WTC11 (cell line): ENCODE data around the gene CELSR1. TPM values are rescaled to one million over a fixed set of nuclear protein-coding genes. Genes with fewer than 3 reads are reported as not detected.

Source experiments
- ATAC-seq: fragments of 200-7000 bp; cut with Tn5 transposase; 2 replicates; pipeline ENCODE4 v1.10.0; 2021; ENCODE audit warnings: mild to moderate bottlenecking, moderate library complexity
- CTCF ChIA-PET: fragments of 300-600 bp; sonication (Branson Sonifier 250); formaldehyde crosslinking; loops from one replicate; lab custom pipeline; 2021; ENCODE audit warnings: antibody characterized with exemption; lab: Charles Lee
- POLR2A ChIA-PET: fragments of 350-600 bp; sonication (Branson Sonifier 250); formaldehyde crosslinking; loops from one replicate; lab custom pipeline; 2021; ENCODE audit warnings: antibody characterized with exemption; lab: Charles Lee
- DNase-seq: peaks from one replicate; pipeline ENCODE4 v3.0.0; 2021; ENCODE audit warnings: low spot score
- H3K27ac Mint-ChIP-seq: 2 replicates; pipeline ENCODE4 v1.8.0; 2021; ENCODE audit warnings: mixed read lengths
- H3K27me3 Mint-ChIP-seq: 2 replicates; pipeline ENCODE4 v1.8.0; 2021; ENCODE audit warnings: low read depth, mild to moderate bottlenecking, moderate library complexity, mixed read lengths
- H3K36me3 Mint-ChIP-seq: 2 replicates; pipeline ENCODE4 v1.8.0; 2021; ENCODE audit warnings: mixed read lengths
- H3K4me1 Mint-ChIP-seq: 2 replicates; pipeline ENCODE4 v1.8.0; 2022; ENCODE audit warnings: mixed read lengths
- H3K4me3 Mint-ChIP-seq: 2 replicates; pipeline ENCODE4 v1.8.0; 2021; ENCODE audit warnings: mild to moderate bottlenecking, moderate library complexity, mixed read lengths
- H3K9me3 Mint-ChIP-seq: 2 replicates; pipeline ENCODE4 v1.8.0; 2021; ENCODE audit warnings: mixed read lengths
- ARID4B ChIP-seq: sonication (generic); formaldehyde crosslinking; IDR thresholded peaks from 2 replicates; pipeline ENCODE4 v1.8.0; 2023; ENCODE audit warnings: missing genetic modification reagents, mild to moderate bottlenecking, borderline replicate concordance
- CREM ChIP-seq: sonication (generic); formaldehyde crosslinking; IDR thresholded peaks from 2 replicates; pipeline ENCODE4 v1.8.1; 2022; ENCODE audit warnings: mild to moderate bottlenecking, missing genetic modification reagents, moderate library complexity
- ETV6 ChIP-seq: sonication (generic); formaldehyde crosslinking; IDR thresholded peaks from 2 replicates; pipeline ENCODE4 v1.8.1; 2022; ENCODE audit warnings: mild to moderate bottlenecking, missing genetic modification reagents
- GRHL2 ChIP-seq: fragments of 250-450 bp; sonication (Bioruptor Pico); IDR thresholded peaks from 2 replicates; pipeline ENCODE4 v1.8.0; 2022; ENCODE audit warnings: mild to moderate bottlenecking, moderate library complexity; ENCODE audit not compliant: insufficient replicate concordance, severe bottlenecking
- IRF2 ChIP-seq: sonication (generic); formaldehyde crosslinking; IDR thresholded peaks from 2 replicates; pipeline ENCODE4 v1.8.0; 2022; ENCODE audit warnings: low read depth, missing genetic modification reagents, borderline replicate concordance
- JAZF1 ChIP-seq: fragments of 250-450 bp; sonication (Bioruptor Pico); IDR thresholded peaks from 2 replicates; pipeline ENCODE4 v1.9.0; 2021; ENCODE audit warnings: moderate library complexity, mild to moderate bottlenecking, inconsistent platforms
- KAT7 ChIP-seq: sonication (generic); formaldehyde crosslinking; IDR thresholded peaks from 2 replicates; pipeline ENCODE4 v1.8.1; 2023; ENCODE audit warnings: missing genetic modification reagents, mild to moderate bottlenecking, borderline replicate concordance
- NFATC4 ChIP-seq: fragments of 250-450 bp; sonication (Bioruptor Pico); IDR thresholded peaks from 2 replicates; pipeline ENCODE4 v1.9.0; 2021; ENCODE audit warnings: mild to moderate bottlenecking
- OVOL2 ChIP-seq: fragments of 250-450 bp; sonication (Bioruptor Pico); IDR thresholded peaks from 2 replicates; pipeline ENCODE4 v1.9.0; 2021; ENCODE audit warnings: mild to moderate bottlenecking, borderline replicate concordance
- PRRX2 ChIP-seq: fragments of 250-450 bp; sonication (Bioruptor Pico); IDR thresholded peaks from 2 replicates; pipeline ENCODE4 v1.8.0; 2021; ENCODE audit warnings: mild to moderate bottlenecking
- SMAD3 ChIP-seq: sonication (generic); formaldehyde crosslinking; IDR thresholded peaks from 2 replicates; pipeline ENCODE4 v1.8.0; 2022; ENCODE audit warnings: missing genetic modification reagents, mild to moderate bottlenecking, borderline replicate concordance
- SOX15 ChIP-seq: fragments of 250-450 bp; sonication (Bioruptor Pico); IDR thresholded peaks from 2 replicates; pipeline ENCODE4 v1.9.0; 2021; ENCODE audit warnings: mild to moderate bottlenecking
- ZBTB43 ChIP-seq: sonication (generic); formaldehyde crosslinking; IDR thresholded peaks from 2 replicates; pipeline ENCODE4 v1.8.1; 2023; ENCODE audit warnings: mild to moderate bottlenecking, missing genetic modification reagents
- ZMAT4 ChIP-seq: fragments of 250-450 bp; sonication (Bioruptor Pico); IDR thresholded peaks from 2 replicates; pipeline ENCODE4 v1.9.0; 2021; ENCODE audit warnings: mild to moderate bottlenecking
- ZNF317 ChIP-seq: sonication (generic); formaldehyde crosslinking; IDR thresholded peaks from 2 replicates; pipeline ENCODE4 v1.8.1; 2023; ENCODE audit warnings: low read depth, mild to moderate bottlenecking, moderate library complexity, missing genetic modification reagents, borderline replicate concordance
- ZNF423 ChIP-seq: fragments of 250-450 bp; sonication (Bioruptor Pico); IDR thresholded peaks from 2 replicates; pipeline ENCODE4 v2.1.2; 2022; ENCODE audit warnings: mild to moderate bottlenecking, moderate library complexity
- ZNF425 ChIP-seq: fragments of 250-450 bp; sonication (Bioruptor Pico); conservative IDR thresholded peaks from 2 replicates; pipeline ENCODE4 v1.9.0; 2021; ENCODE audit warnings: mild to moderate bottlenecking
- ZSCAN18 ChIP-seq: fragments of 250-450 bp; sonication (Bioruptor Pico); IDR thresholded peaks from 2 replicates; pipeline ENCODE4 v2.1.2; 2022; ENCODE audit warnings: mild to moderate bottlenecking, moderate library complexity
- total RNA-seq: library from RNA; stranded (reverse); gene quantifications from 3 replicates; pipeline ENCODE4 v1.2.3, GENCODE V29; 2021

The CELSR1 gene
- total RNA-seq, 1 experiment from 2014 or later, result 16.8 TPM

- ATAC-seq, result no peak
These were observed 64.8 kb downstream of the CELSR1 start for GRCh38 chr22:46472722-46473016.

GRCh38 chr22:46471901-46472721, 65.3 kb downstream of the CELSR1 start:
- Mint-ChIP-seq H3K36me3 (peaks cover 9% of the 10 kb centered on the region), H3K4me1 (no peaks in the 10 kb centered on the region), H3K27me3 (no peaks in the 10 kb centered on the region), H3K9me3 (peaks cover 12% of the 10 kb centered on the region), H3K4me3 (no peak overlapping the region), H3K27ac (peak overlapping the region; percentile 44)
- POLR2A ChIA-PET, result no interaction called here
- DNase-seq (no peak), ATAC-seq (no peak)
- CTCF ChIA-PET, result interaction anchor here (0.8 kb wide), 1 partner anchor 104 kb away, joined by 3 read pairs; no protein-coding TSS in a partner anchor
- TF ChIP-seq GRHL2 (CRISPR knock-in tag) (no peak), ZSCAN18 (no peak), ZNF423 (no peak), CREM (no peak), ZNF425 (CRISPR knock-in tag) (no peak), ZBTB43 (no peak), KAT7 (no peak), IRF2 (CRISPR knock-in tag) (no peak), JAZF1 (CRISPR knock-in tag) (no peak), OVOL2 (CRISPR knock-in tag) (no peak)

More at GRCh38 chr22:46472722-46473016, 64.8 kb downstream of the CELSR1 start:
- POLR2A ChIA-PET, result no interaction called here
- H3K9me3 Mint-ChIP-seq, result peaks cover 12% of the 10 kb centered on the region
- no peak for TF ChIP-seq SOX15 (CRISPR knock-in tag)
- no peak for TF ChIP-seq ZSCAN18
- TF ChIP-seq ARID4B (CRISPR knock-in tag), result no peak
- TF ChIP-seq NFATC4, result no peak
- no peak for TF ChIP-seq ETV6 (CRISPR knock-in tag)
- TF ChIP-seq SMAD3, result no peak
- no peak for TF ChIP-seq PRRX2
- no peak for TF ChIP-seq ZMAT4 (CRISPR knock-in tag)
- no peak for TF ChIP-seq ZNF317 (CRISPR knock-in tag)
- peaks cover 9% of the 10 kb centered on the region for H3K36me3 Mint-ChIP-seq
- DNase-seq, result no peak
- no peaks in the 10 kb centered on the region for H3K4me1 Mint-ChIP-seq
- H3K27ac Mint-ChIP-seq, result no peak overlapping the region
- H3K4me3 Mint-ChIP-seq, result no peak overlapping the region
- H3K27me3 Mint-ChIP-seq, result no peaks in the 10 kb centered on the region
- CTCF ChIA-PET, result interaction anchor here (0.8 kb wide), 1 partner anchor 105 kb away, joined by 3 read pairs; no protein-coding TSS in a partner anchor
